Prostate gland (tissue), 2 donors: ENCODE measurements around the gene NFASC. TPM values are rescaled to one million over a fixed set of nuclear protein-coding genes. Genes with fewer than 3 reads are reported as not detected.
A peak's percentile ranks its signal among the peaks of the same experiment; 100 is the strongest.

ENCODE experiments used
- DNase-seq: peaks from one replicate; pipeline ENCODE4 v3.0.0-alpha.2; 2019; ENCODE audit warnings: low spot score
- H3K27ac ChIP-seq, 2 donors: fragments of 200-600 bp; sonication (generic); 2 replicates each; pipeline ENCODE4 v1.5.1; 2017 to 2019
- H3K27me3 ChIP-seq: fragments of 200-600 bp; sonication (generic); replicated peaks from 2 replicates; pipeline ENCODE4 v1.5.1; 2019; ENCODE audit not compliant: insufficient read depth
- H3K36me3 ChIP-seq, 2 donors: fragments of 200-600 bp; sonication (generic); 1 replicate in 1 of 2; 2 replicates in 1 of 2; pipeline versions ENCODE4 v1.5.1 to v1.8.1; 2017 to 2019
- H3K4me1 ChIP-seq: fragments of 200-600 bp; sonication (generic); replicated peaks from 2 replicates; pipeline ENCODE4 v1.5.1; 2019
- H3K4me3 ChIP-seq, 2 donors: fragments of 200-600 bp; sonication (generic); 2 replicates each; pipeline ENCODE4 v1.5.1; 2017 to 2019
- H3K9me3 ChIP-seq: fragments of 200-600 bp; sonication (generic); 2 replicates; pipeline ENCODE4 v1.5.1; 2017
- POLR2A ChIP-seq: fragments of 450-650 bp; IDR thresholded peaks from one replicate; pipeline ENCODE4 v1.6.1; 2016; ENCODE audit warnings: antibody characterized with exemption, mild to moderate bottlenecking
- POLR2AphosphoS5 ChIP-seq: sonication (generic); formaldehyde crosslinking; IDR thresholded peaks from one replicate; pipeline ENCODE4 v1.6.1; 2017; ENCODE audit warnings: antibody characterized with exemption
- WGBS: methylation state at CpG from one replicate; pipeline ENCODE4 v1.1.5; 2018; 5-methylcytosine and 5-hydroxymethylcytosine counted together
- intact Hi-C: fragments of 100-400 bp; cut with DNase I; formaldehyde crosslinking; loops from one replicate; pipeline ENCODE4 v1.14.2; 2022
- total RNA-seq, 2 donors: library from RNA; depleted of rRNA; stranded (reverse); fragments of >200 nt; gene quantifications; one replicate each; pipeline ENCODE4 v1.1.0, GENCODE V29; 2016
- TF ChIP-seq, protein P1 (sequence below), 4 experiments: fragments of 200-600 bp in 2 of 4; fragments of 450-650 bp in 2 of 4; sonication (generic) in 2 of 4; IDR thresholded peaks; 1 replicate in 3 of 4; 2 replicates in 1 of 4; pipeline ENCODE4 v1.5.1; 2016 to 2019; ENCODE audit warnings: antibody characterized with exemption in 4 of 4, mild to moderate bottlenecking in 2 of 4, moderate library complexity in 2 of 4

The NFASC gene
- total RNA-seq, 2 donors from 2014 or later, result 3.7 to 13.2 TPM

DNA sequence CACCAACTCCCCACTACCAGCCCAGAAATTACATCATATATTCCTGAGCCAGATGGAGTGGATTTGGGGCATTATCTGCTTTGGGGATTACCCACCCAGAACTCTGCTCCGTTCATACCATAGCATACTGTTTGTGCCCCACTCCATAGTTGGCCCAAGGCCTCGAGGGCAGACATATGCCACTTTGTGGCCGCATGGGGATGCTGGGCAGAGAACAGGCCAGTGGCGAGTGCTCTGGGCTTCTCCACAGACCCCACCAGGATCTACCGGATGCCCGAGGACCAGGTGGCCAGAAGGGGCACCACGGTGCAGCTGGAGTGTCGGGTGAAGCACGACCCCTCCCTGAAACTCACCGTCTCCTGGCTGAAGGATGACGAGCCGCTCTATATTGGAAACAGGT, 104.4 kb downstream of the NFASC start:
- Histone ChIP-seq H3K4me3 (no peak overlapping the region), H3K36me3 (no peaks in the 10 kb centered on the region), H3K4me1 (no peaks in the 10 kb centered on the region), H3K27ac (no peak overlapping the region), H3K27me3 (no peaks in the 10 kb centered on the region), H3K9me3 (no peaks in the 10 kb centered on the region)
- TF ChIP-seq, protein P1, sequence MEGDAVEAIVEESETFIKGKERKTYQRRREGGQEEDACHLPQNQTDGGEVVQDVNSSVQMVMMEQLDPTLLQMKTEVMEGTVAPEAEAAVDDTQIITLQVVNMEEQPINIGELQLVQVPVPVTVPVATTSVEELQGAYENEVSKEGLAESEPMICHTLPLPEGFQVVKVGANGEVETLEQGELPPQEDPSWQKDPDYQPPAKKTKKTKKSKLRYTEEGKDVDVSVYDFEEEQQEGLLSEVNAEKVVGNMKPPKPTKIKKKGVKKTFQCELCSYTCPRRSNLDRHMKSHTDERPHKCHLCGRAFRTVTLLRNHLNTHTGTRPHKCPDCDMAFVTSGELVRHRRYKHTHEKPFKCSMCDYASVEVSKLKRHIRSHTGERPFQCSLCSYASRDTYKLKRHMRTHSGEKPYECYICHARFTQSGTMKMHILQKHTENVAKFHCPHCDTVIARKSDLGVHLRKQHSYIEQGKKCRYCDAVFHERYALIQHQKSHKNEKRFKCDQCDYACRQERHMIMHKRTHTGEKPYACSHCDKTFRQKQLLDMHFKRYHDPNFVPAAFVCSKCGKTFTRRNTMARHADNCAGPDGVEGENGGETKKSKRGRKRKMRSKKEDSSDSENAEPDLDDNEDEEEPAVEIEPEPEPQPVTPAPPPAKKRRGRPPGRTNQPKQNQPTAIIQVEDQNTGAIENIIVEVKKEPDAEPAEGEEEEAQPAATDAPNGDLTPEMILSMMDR (IDR thresholded peaks at IDR 0.05), result no peak
- TF ChIP-seq POLR2A, result no peak
- TF ChIP-seq POLR2AphosphoS5, result no peak
- WGBS, result 71% methylated on average over 12 of the region's 12 CpGs
- DNase-seq, result no peak
- intact Hi-C loops, result loop anchor here (5.0 kb wide), 1 partner anchor 282 kb away; no protein-coding TSS in a partner anchor

DNA sequence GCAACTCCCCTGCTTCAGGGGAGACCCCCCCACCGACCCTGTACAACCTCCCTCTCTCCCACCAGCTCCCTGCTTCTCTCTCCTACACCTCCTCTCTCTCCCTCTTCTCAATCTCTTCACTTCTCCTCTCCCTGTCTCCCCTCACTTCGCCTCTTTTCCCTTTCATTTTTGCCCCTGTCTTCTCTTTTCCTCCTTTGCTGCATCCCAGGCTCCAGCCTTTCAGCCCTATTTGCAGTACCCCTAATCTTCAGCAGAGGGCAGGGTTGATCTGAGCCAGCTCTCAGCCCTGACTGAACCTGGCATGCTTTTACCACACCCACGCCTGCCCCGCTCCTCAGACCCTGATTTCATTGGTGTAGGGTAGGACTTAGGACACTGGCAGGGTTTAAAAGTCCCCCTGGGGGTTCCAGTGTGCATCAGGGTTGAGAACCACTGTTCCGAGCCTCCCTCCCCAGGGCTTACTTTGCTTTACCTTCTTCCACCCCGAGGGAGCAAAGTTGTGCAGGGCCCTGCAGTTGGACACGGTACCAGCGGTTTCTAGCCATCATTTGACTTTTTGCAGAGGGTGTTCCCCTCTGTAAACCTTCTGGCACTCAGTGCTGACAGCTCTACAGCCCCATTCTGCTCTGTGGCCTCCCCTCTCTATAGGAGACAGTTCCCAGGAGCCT, 105.0 kb downstream of the NFASC start:
- intact Hi-C loops, result loop anchor here (5.0 kb wide), 1 partner anchor 282 kb away; no protein-coding TSS in a partner anchor
- DNase-seq, result peak; percentile 29

DNA sequence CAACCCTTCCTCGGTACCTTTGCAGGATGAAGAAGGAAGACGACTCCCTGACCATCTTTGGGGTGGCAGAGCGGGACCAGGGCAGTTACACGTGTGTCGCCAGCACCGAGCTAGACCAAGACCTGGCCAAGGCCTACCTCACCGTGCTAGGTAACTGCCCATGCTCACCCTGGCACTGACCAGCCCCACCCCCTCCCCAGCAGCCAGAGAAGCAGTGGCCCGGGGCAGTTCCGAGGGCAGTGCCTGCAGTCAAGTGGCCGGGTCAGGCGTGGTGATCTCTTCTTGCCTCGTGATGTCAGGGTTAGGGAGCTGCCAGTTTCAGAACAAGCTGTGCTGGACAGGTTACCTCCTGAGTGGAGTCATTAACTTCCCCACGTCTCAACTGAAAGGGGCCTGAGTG, 106.0 kb downstream of the NFASC start:
- TF ChIP-seq POLR2AphosphoS5 (no peak), POLR2A (no peak)
- TF ChIP-seq, protein P1 (IDR thresholded peaks at IDR 0.05), result no peak
- no peaks in the 10 kb centered on the region for H3K9me3 ChIP-seq
- WGBS, result 91% methylated on average over 13 of the region's 13 CpGs
- H3K27me3 ChIP-seq, result no peaks in the 10 kb centered on the region
- intact Hi-C loops, result loop anchor here (5.0 kb wide), 1 partner anchor 281 kb away; no protein-coding TSS in a partner anchor
- H3K4me1 ChIP-seq, result no peaks in the 10 kb centered on the region
- no peak overlapping the region for H3K27ac ChIP-seq
- H3K36me3 ChIP-seq, result no peaks in the 10 kb centered on the region
- no peak overlapping the region for H3K4me3 ChIP-seq
- no peak for DNase-seq

More for the DNA sequence above, 105.0 kb downstream of the NFASC start:
- Histone ChIP-seq H3K36me3 (no peaks in the 10 kb centered on the region), H3K4me3 (no peak overlapping the region), H3K9me3 (no peaks in the 10 kb centered on the region), H3K27me3 (no peaks in the 10 kb centered on the region), H3K4me1 (no peaks in the 10 kb centered on the region), H3K27ac (no peak overlapping the region)
- TF ChIP-seq, protein P1 (IDR thresholded peaks at IDR 0.05), result peak; percentile 43 to 79 (median 58)
- no peak for TF ChIP-seq POLR2AphosphoS5
- 45% methylated on average over 8 of the region's 8 CpGs for WGBS

DNA sequence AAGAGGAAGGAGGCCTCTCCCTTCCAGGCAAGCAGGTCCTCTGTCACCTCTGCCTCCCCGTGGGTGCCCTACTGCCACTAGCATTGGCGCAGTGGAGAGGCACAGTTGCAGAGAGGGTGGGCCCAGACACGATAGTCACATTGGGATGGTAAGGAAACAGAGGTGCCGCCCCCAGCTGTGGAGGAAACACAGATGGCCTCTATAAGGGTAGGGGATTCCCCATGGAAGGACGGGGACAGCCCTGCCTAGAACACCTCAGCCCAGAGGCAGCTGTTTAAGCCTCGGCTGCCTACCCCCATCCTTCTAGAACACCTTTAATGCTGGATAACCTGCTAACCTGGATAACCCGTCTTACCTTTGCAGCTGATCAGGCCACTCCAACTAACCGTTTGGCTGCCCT, 106.7 kb downstream of the NFASC start:
- H3K4me1 ChIP-seq, result no peaks in the 10 kb centered on the region
- no peak overlapping the region for H3K27ac ChIP-seq
- H3K4me3 ChIP-seq, result no peak overlapping the region
- intact Hi-C loops, result loop anchor here (5.0 kb wide), 1 partner anchor 280 kb away; no protein-coding TSS in a partner anchor
- no peaks in the 10 kb centered on the region for H3K36me3 ChIP-seq
- 78% methylated on average over 8 of the region's 8 CpGs for WGBS
- no peaks in the 10 kb centered on the region for H3K27me3 ChIP-seq
- no peak for DNase-seq
- no peaks in the 10 kb centered on the region for H3K9me3 ChIP-seq
- TF ChIP-seq, protein P1 (IDR thresholded peaks at IDR 0.05), result no peak
- TF ChIP-seq POLR2AphosphoS5 (no peak), POLR2A (no peak)

DNA sequence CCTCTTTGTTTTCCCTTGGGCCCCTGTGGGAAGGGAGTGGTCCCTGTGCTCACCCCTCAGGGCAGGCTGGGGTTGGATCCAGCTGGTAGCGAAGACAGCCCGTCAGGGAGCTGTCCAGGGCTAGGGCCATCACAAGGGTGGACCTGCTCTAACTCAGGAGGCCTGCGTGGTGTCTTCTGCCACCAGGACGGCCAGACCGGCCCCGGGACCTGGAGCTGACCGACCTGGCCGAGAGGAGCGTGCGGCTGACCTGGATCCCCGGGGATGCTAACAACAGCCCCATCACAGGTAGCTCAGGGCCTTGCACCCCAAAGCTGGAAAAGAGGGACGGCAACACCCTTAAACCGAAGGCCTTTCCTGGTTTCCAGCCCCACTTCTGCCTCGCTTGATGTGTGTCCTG, 108.1 kb downstream of the NFASC start:
- Histone ChIP-seq H3K9me3 (no peaks in the 10 kb centered on the region), H3K4me3 (no peak overlapping the region), H3K27me3 (no peaks in the 10 kb centered on the region), H3K36me3 (no peaks in the 10 kb centered on the region), H3K27ac (no peak overlapping the region), H3K4me1 (no peaks in the 10 kb centered on the region)
- DNase-seq, result no peak
- TF ChIP-seq, protein P1 (IDR thresholded peaks at IDR 0.05), result no peak
- no peak for TF ChIP-seq POLR2A
- TF ChIP-seq POLR2AphosphoS5, result no peak
- WGBS, result 89% methylated on average over 13 of the region's 14 CpGs
- intact Hi-C loops, result loop anchor here (5.0 kb wide), 1 partner anchor 279 kb away; no protein-coding TSS in a partner anchor
